ENCODE results near the gene TRIM2.

Gene TRIM2

GRCh38 chr4:153242839-153243324 lies 38.6 kb downstream of the TRIM2 start:
- H3K4me3 ChIP-seq (ENCODE audit: low read length): no peak overlapping the region
- no peak for TF ChIP-seq ZNF274 (IDR thresholded peaks at IDR 0.05; ENCODE audit: low read depth, low read length)

- TF ChIP-seq ZNF274 (IDR thresholded peaks at IDR 0.05; ENCODE audit: low read depth, low read length): no peak
- no peak overlapping the region for H3K4me3 ChIP-seq (ENCODE audit: low read length)
These were observed 39.2 kb downstream of the TRIM2 start for GRCh38 chr4:153243468-153243867.

- H3K4me3 ChIP-seq (ENCODE audit: low read length): no peak overlapping the region
- no peak for TF ChIP-seq ZNF274 (IDR thresholded peaks at IDR 0.05; ENCODE audit: low read depth, low read length)
These were observed 40.7 kb downstream of the TRIM2 start for GRCh38 chr4:153244969-153245368.

GRCh38 chr4:153245775-153246174 lies 41.5 kb downstream of the TRIM2 start:
- no peak overlapping the region for H3K4me3 ChIP-seq (ENCODE audit: low read length)
- no peak for TF ChIP-seq ZNF274 (IDR thresholded peaks at IDR 0.05; ENCODE audit: low read depth, low read length)

- no peak for TF ChIP-seq ZNF274 (IDR thresholded peaks at IDR 0.05; ENCODE audit: low read depth, low read length)
- H3K4me3 ChIP-seq (ENCODE audit: low read length): no peak overlapping the region
These were observed 42.3 kb downstream of the TRIM2 start for GRCh38 chr4:153246446-153247115.

- no peak for TF ChIP-seq ZNF274 (IDR thresholded peaks at IDR 0.05; ENCODE audit: low read depth, low read length)
- H3K4me3 ChIP-seq (ENCODE audit: low read length): no peak overlapping the region
These were observed 42.9 kb downstream of the TRIM2 start for GRCh38 chr4:153247116-153247490.

- TF ChIP-seq ZNF274 (IDR thresholded peaks at IDR 0.05; ENCODE audit: low read depth, low read length): no peak
- peak overlapping the region; percentile 60; the same call in 1 of the 2 replicates for H3K4me3 ChIP-seq (ENCODE audit: low read length)
These were observed 44.5 kb downstream of the TRIM2 start for GRCh38 chr4:153248641-153249198.

- H3K4me3 ChIP-seq (ENCODE audit: low read length): peak overlapping the region; percentile 60; the same call in 1 of the 2 replicates
- no peak for TF ChIP-seq ZNF274 (IDR thresholded peaks at IDR 0.05; ENCODE audit: low read depth, low read length)
These were observed 45.2 kb downstream of the TRIM2 start for GRCh38 chr4:153249199-153250041.

GRCh38 chr4:153252122-153252521 lies 47.9 kb downstream of the TRIM2 start:
- H3K4me3 ChIP-seq (ENCODE audit: low read length): no peak overlapping the region
- TF ChIP-seq ZNF274 (IDR thresholded peaks at IDR 0.05; ENCODE audit: low read depth, low read length): no peak

GRCh38 chr4:153255233-153255632 lies 51.0 kb downstream of the TRIM2 start:
- no peak overlapping the region for H3K4me3 ChIP-seq (ENCODE audit: low read length)
- TF ChIP-seq ZNF274 (IDR thresholded peaks at IDR 0.05; ENCODE audit: low read depth, low read length): no peak

- H3K4me3 ChIP-seq (ENCODE audit: low read length): peak overlapping the region; percentile 5; the same call in 1 of the 2 replicates
- TF ChIP-seq ZNF274 (IDR thresholded peaks at IDR 0.05; ENCODE audit: low read depth, low read length): no peak
These were observed 52.9 kb downstream of the TRIM2 start for GRCh38 chr4:153257151-153257620.

GRCh38 chr4:153257991-153258390 lies 53.7 kb downstream of the TRIM2 start:
- no peak overlapping the region for H3K4me3 ChIP-seq (ENCODE audit: low read length)
- TF ChIP-seq ZNF274 (IDR thresholded peaks at IDR 0.05; ENCODE audit: low read depth, low read length): no peak

GRCh38 chr4:153258750-153259149 lies 54.5 kb downstream of the TRIM2 start:
- TF ChIP-seq ZNF274 (IDR thresholded peaks at IDR 0.05; ENCODE audit: low read depth, low read length): no peak
- no peak overlapping the region for H3K4me3 ChIP-seq (ENCODE audit: low read length)

- TF ChIP-seq ZNF274 (IDR thresholded peaks at IDR 0.05; ENCODE audit: low read depth, low read length): no peak
- no peak overlapping the region for H3K4me3 ChIP-seq (ENCODE audit: low read length)
These were observed 55.4 kb downstream of the TRIM2 start for GRCh38 chr4:153259661-153260060.

Measured in GM08714 (cell line).